Activated naive CD8-positive, alpha-beta T cell treated with anti-CD3 and anti-CD28 coated beads, Interleukin-2, amount 10 ng/mL, durations not matched to agents 7 days and 5 days (primary cell): ENCODE data around the gene TMEM89. TPM values are rescaled to one million over a fixed set of nuclear protein-coding genes. Genes with fewer than 3 reads are reported as not detected.

Experiments
- ATAC-seq: fragments of 150-1000 bp; cut with Tn5 transposase; one replicate; pipeline ENCODE4 v1.10.0; 2021; ENCODE audit warnings: low read depth, moderate library complexity
- POLR2A ChIA-PET: fragments of 350-600 bp; sonication (Branson Sonifier 250); formaldehyde crosslinking; loops from one replicate; lab custom pipeline; 2021; ENCODE audit warnings: antibody characterized with exemption; lab: Charles Lee
- DNase-seq: peaks from one replicate; pipeline ENCODE4 v3.0.0; 2021
- H3K27ac Mint-ChIP-seq: one replicate; pipeline ENCODE4 v1.8.0; 2022; ENCODE audit warnings: mild to moderate bottlenecking, mixed read lengths
- H3K27me3 Mint-ChIP-seq: one replicate; pipeline ENCODE4 v1.8.0; 2022; ENCODE audit warnings: mild to moderate bottlenecking, moderate library complexity, mixed read lengths
- H3K36me3 Mint-ChIP-seq: one replicate; pipeline ENCODE4 v1.8.0; 2021; ENCODE audit warnings: mild to moderate bottlenecking, mixed read lengths
- H3K4me1 Mint-ChIP-seq: one replicate; pipeline ENCODE4 v1.8.0; 2021; ENCODE audit warnings: mixed read lengths
- H3K4me3 Mint-ChIP-seq: one replicate; pipeline ENCODE4 v1.8.0; 2022; ENCODE audit warnings: mild to moderate bottlenecking, moderate library complexity, mixed read lengths
- H3K9me3 Mint-ChIP-seq: one replicate; pipeline ENCODE4 v1.8.0; 2021; ENCODE audit warnings: mixed read lengths
- microRNA-seq: library from miRNA; unstranded; fragments of <30 nt; microRNA quantifications from one replicate; pipeline ENCODE4 v1.2.0, GENCODE V29; 2022
- total RNA-seq, 2 experiments: library from RNA; stranded (reverse); gene quantifications; one replicate each; pipeline ENCODE4 v1.2.3, GENCODE V29; 2021

TMEM89 gene
- total RNA-seq, 2 experiments from 2014 or later, result not detected

GRCh38 chr3:48587686-48588085 is 33.9 kb downstream of the TMEM89 start:
- no peak overlapping the region for H3K27ac Mint-ChIP-seq
- no peaks in the 10 kb centered on the region for H3K36me3 Mint-ChIP-seq
- ATAC-seq (no peak), DNase-seq (no peak)
- POLR2A ChIA-PET, result no interaction called here
- H3K4me1 Mint-ChIP-seq, result peaks cover 2% of the 10 kb centered on the region
- no peak overlapping the region for H3K4me3 Mint-ChIP-seq
- H3K27me3 Mint-ChIP-seq, result peaks cover 13% of the 10 kb centered on the region
- no peaks in the 10 kb centered on the region for H3K9me3 Mint-ChIP-seq

GRCh38 chr3:48585411-48585810 is 36.2 kb downstream of the TMEM89 start:
- Mint-ChIP-seq H3K27me3 (peaks cover 11% of the 10 kb centered on the region), H3K36me3 (no peaks in the 10 kb centered on the region), H3K4me1 (peaks cover 2% of the 10 kb centered on the region), H3K9me3 (no peaks in the 10 kb centered on the region), H3K4me3 (no peak overlapping the region), H3K27ac (no peak overlapping the region)
- ATAC-seq, result no peak
- no peak for DNase-seq
- POLR2A ChIA-PET, result interaction anchor here (0.6 kb wide), 1 partner anchor 22 kb away, joined by 3 read pairs; no protein-coding TSS in a partner anchor

GRCh38 chr3:48584836-48585235 is 36.7 kb downstream of the TMEM89 start:
- POLR2A ChIA-PET, result interaction anchor here (0.6 kb wide), 1 partner anchor 22 kb away, joined by 3 read pairs; no protein-coding TSS in a partner anchor

GRCh38 chr3:48581621-48582481 is 39.7 kb downstream of the TMEM89 start:
- H3K36me3 Mint-ChIP-seq, result no peaks in the 10 kb centered on the region
- no peaks in the 10 kb centered on the region for H3K9me3 Mint-ChIP-seq
- H3K4me1 Mint-ChIP-seq, result peaks cover 2% of the 10 kb centered on the region
- DNase-seq, result no peak
- H3K27me3 Mint-ChIP-seq, result peaks cover 2% of the 10 kb centered on the region
- no peak for ATAC-seq
- H3K27ac Mint-ChIP-seq, result no peak overlapping the region
- POLR2A ChIA-PET, result no interaction called here
- H3K4me3 Mint-ChIP-seq, result no peak overlapping the region

More at GRCh38 chr3:48584836-48585235, 36.7 kb downstream of the TMEM89 start:
- Mint-ChIP-seq H3K4me3 (no peak overlapping the region), H3K27ac (no peak overlapping the region), H3K4me1 (peaks cover 2% of the 10 kb centered on the region), H3K27me3 (peaks cover 8% of the 10 kb centered on the region), H3K9me3 (no peaks in the 10 kb centered on the region), H3K36me3 (no peaks in the 10 kb centered on the region)
- DNase-seq, result no peak
- ATAC-seq, result no peak

GRCh38 chr3:48576647-48577046 is 44.9 kb downstream of the TMEM89 start:
- no peak for DNase-seq
- Mint-ChIP-seq H3K4me3 (no peak overlapping the region), H3K36me3 (no peaks in the 10 kb centered on the region), H3K27me3 (no peaks in the 10 kb centered on the region), H3K27ac (no peak overlapping the region), H3K9me3 (no peaks in the 10 kb centered on the region), H3K4me1 (no peaks in the 10 kb centered on the region)
- ATAC-seq, result no peak
- POLR2A ChIA-PET, result no interaction called here

- Mint-ChIP-seq H3K9me3 (no peaks in the 10 kb centered on the region), H3K4me3 (no peak overlapping the region), H3K4me1 (no peaks in the 10 kb centered on the region), H3K27ac (no peak overlapping the region), H3K36me3 (no peaks in the 10 kb centered on the region), H3K27me3 (no peaks in the 10 kb centered on the region)
- POLR2A ChIA-PET, result no interaction called here
- ATAC-seq, result no peak
- DNase-seq, result no peak
These were observed 46.2 kb downstream of the TMEM89 start for GRCh38 chr3:48575366-48575765.

- Mint-ChIP-seq H3K27ac (no peak overlapping the region), H3K27me3 (no peaks in the 10 kb centered on the region), H3K36me3 (no peaks in the 10 kb centered on the region), H3K9me3 (no peaks in the 10 kb centered on the region), H3K4me3 (no peak overlapping the region), H3K4me1 (no peaks in the 10 kb centered on the region)
- ATAC-seq (no peak), DNase-seq (no peak)
- POLR2A ChIA-PET, result no interaction called here
These were observed 47.5 kb downstream of the TMEM89 start for GRCh38 chr3:48573973-48574585.

- Mint-ChIP-seq H3K27ac (no peak overlapping the region), H3K36me3 (no peaks in the 10 kb centered on the region), H3K4me1 (no peaks in the 10 kb centered on the region), H3K4me3 (no peak overlapping the region), H3K9me3 (no peaks in the 10 kb centered on the region), H3K27me3 (no peaks in the 10 kb centered on the region)
- no peak for DNase-seq
- POLR2A ChIA-PET, result no interaction called here
- no peak for ATAC-seq
These were observed 49.1 kb downstream of the TMEM89 start for GRCh38 chr3:48572517-48572916.

- ATAC-seq (no peak), DNase-seq (no peak)
- no peak overlapping the region for H3K27ac Mint-ChIP-seq
- POLR2A ChIA-PET, result no interaction called here
- H3K36me3 Mint-ChIP-seq, result no peaks in the 10 kb centered on the region
- no peaks in the 10 kb centered on the region for H3K27me3 Mint-ChIP-seq
- peaks cover 3% of the 10 kb centered on the region for H3K4me1 Mint-ChIP-seq
- H3K4me3 Mint-ChIP-seq, result no peak overlapping the region
- H3K9me3 Mint-ChIP-seq, result no peaks in the 10 kb centered on the region
These were observed 49.6 kb downstream of the TMEM89 start for GRCh38 chr3:48571938-48572337.

Small RNAs within 50 kb of the gene (microRNA-seq; reads per million reads assigned to microRNA genes)
- gene MIR4793 (not detected), gene MIR711 (not detected)

Other genes with a start within 250 kb of the TMEM89 start
- not detected for gene FBXW12, start 249.6 kb downstream of the TMEM89 start, total RNA-seq
- gene PLXNB1, start 191.7 kb downstream of the TMEM89 start, total RNA-seq, result 1 to 10 TPM; 4.5 to 6.2 TPM
- gene CCDC51, start 181.7 kb downstream of the TMEM89 start, total RNA-seq, result 10 to 100 TPM; 11.5 to 12.2 TPM
- 100 to 1,000 TPM; 260 to 263 TPM for gene TMA7, start 181.5 kb downstream of the TMEM89 start, total RNA-seq
- gene ATRIP, start 175.0 kb downstream of the TMEM89 start, total RNA-seq, result 10 to 100 TPM; 17.0 to 19.9 TPM
- 100 to 1,000 TPM; 215 to 224 TPM for gene SHISA5, start 117.6 kb downstream of the TMEM89 start, total RNA-seq
- gene PFKFB4, start 65.0 kb downstream of the TMEM89 start, total RNA-seq, result 10 to 100 TPM; 56.8 to 60.7 TPM
- gene UCN2, start 58.0 kb downstream of the TMEM89 start, total RNA-seq, result not detected
- gene COL7A1, start 26.4 kb downstream of the TMEM89 start, total RNA-seq, result 1 to 10 TPM; 1.0 to 1.6 TPM
- gene UQCRC1, start 12.1 kb downstream of the TMEM89 start, total RNA-seq, result 100 to 1,000 TPM; 144 to 148 TPM
- 10 to 100 TPM; 54.4 to 54.7 TPM for gene SLC26A6, start 13.7 kb upstream of the TMEM89 start, total RNA-seq
- 10 to 100 TPM; 15.6 to 16.2 TPM for gene CELSR3, start 41.1 kb upstream of the TMEM89 start, total RNA-seq
- 10 to 100 TPM; 46.9 to 48.7 TPM for gene NCKIPSD, start 64.1 kb upstream of the TMEM89 start, total RNA-seq
- 10 to 100 TPM; 68.4 to 72.0 TPM for gene IP6K2, start 95.5 kb upstream of the TMEM89 start, total RNA-seq
- gene PRKAR2A, start 226.1 kb upstream of the TMEM89 start, total RNA-seq, result 10 to 100 TPM; 37.0 to 37.6 TPM